SK-N-SH treated with all-trans-retinoic acid at 6 μM for 48 hours (cell line): ENCODE data around the gene BBS9.
A peak's percentile ranks its signal among the peaks of the same experiment; 100 is the strongest.

Experiments used
- ATAC-seq: fragments of 200-7000 bp; cut with Tn5 transposase; 3 replicates; pipeline ENCODE4 v1.9.1; 2020; ENCODE audit warnings: mild to moderate bottlenecking, moderate library complexity
- ARNTL ChIP-seq: fragments of 450-650 bp; formaldehyde crosslinking; IDR thresholded peaks from 2 replicates; pipeline ENCODE4 v1.5.0; 2020; ENCODE audit warnings: low read depth, mild to moderate bottlenecking, moderate library complexity, borderline replicate concordance
- BACH2 ChIP-seq: fragments of 250-450 bp; sonication (Bioruptor Pico); IDR thresholded peaks from 2 replicates; pipeline ENCODE4 v1.9.0; 2021; ENCODE audit warnings: mild to moderate bottlenecking, borderline replicate concordance
- CSDC2 ChIP-seq: fragments of 250-450 bp; sonication (Bioruptor Pico); IDR thresholded peaks from 2 replicates; pipeline ENCODE4 v1.5.0; 2020; ENCODE audit warnings: mild to moderate bottlenecking, moderate library complexity
- ESRRG ChIP-seq: fragments of 250-450 bp; sonication (Bioruptor Pico); IDR thresholded peaks from 2 replicates; pipeline ENCODE4 v1.6.1; 2021; ENCODE audit warnings: mild to moderate bottlenecking
- GLIS3 ChIP-seq: fragments of 250-450 bp; sonication (Bioruptor Pico); IDR thresholded peaks from 2 replicates; pipeline ENCODE4 v1.5.0; 2020; ENCODE audit warnings: mild to moderate bottlenecking, moderate library complexity
- ISL1 ChIP-seq: fragments of 250-450 bp; sonication (Bioruptor Pico); IDR thresholded peaks from 2 replicates; pipeline ENCODE4 v2.1.2; 2022; ENCODE audit warnings: mild to moderate bottlenecking, moderate library complexity
- OSR1 ChIP-seq: fragments of 250-450 bp; sonication (Bioruptor Pico); IDR thresholded peaks from 2 replicates; pipeline ENCODE4 v1.8.0; 2022; ENCODE audit warnings: moderate library complexity, mild to moderate bottlenecking, inconsistent platforms
- PPARA ChIP-seq: fragments of 250-450 bp; sonication (Bioruptor Pico); IDR thresholded peaks from 2 replicates; pipeline ENCODE4 v1.5.0; 2020; ENCODE audit warnings: mild to moderate bottlenecking, borderline replicate concordance
- RARB ChIP-seq: fragments of 250-450 bp; sonication (Bioruptor Pico); IDR thresholded peaks from 2 replicates; pipeline ENCODE4 v1.8.0; 2021; ENCODE audit warnings: mild to moderate bottlenecking, moderate library complexity
- SNAI2 ChIP-seq: fragments of 250-450 bp; sonication (Bioruptor Pico); IDR thresholded peaks from 2 replicates; pipeline ENCODE4 v1.5.0; 2020; ENCODE audit warnings: mild to moderate bottlenecking, moderate library complexity
- TCF4 ChIP-seq: fragments of 250-450 bp; sonication (Bioruptor Pico); IDR thresholded peaks from 2 replicates; pipeline ENCODE4 v1.8.0; 2021; ENCODE audit warnings: mild to moderate bottlenecking, moderate library complexity, borderline replicate concordance
- TOX ChIP-seq: fragments of 250-450 bp; sonication (Bioruptor Pico); IDR thresholded peaks from 2 replicates; pipeline ENCODE4 v1.8.0; 2021; ENCODE audit warnings: mild to moderate bottlenecking, moderate library complexity, borderline replicate concordance
- ZC3H10 ChIP-seq: fragments of 250-450 bp; sonication (Bioruptor Pico); IDR thresholded peaks from 2 replicates; pipeline ENCODE4 v1.5.1; 2021; ENCODE audit warnings: mild to moderate bottlenecking, moderate library complexity
- ZFP30 ChIP-seq: fragments of 450-650 bp; formaldehyde crosslinking; IDR thresholded peaks from 2 replicates; pipeline ENCODE4 v1.5.0; 2022; ENCODE audit warnings: mild to moderate bottlenecking, moderate library complexity
- ZNF565 ChIP-seq: fragments of 450-650 bp; formaldehyde crosslinking; conservative IDR thresholded peaks from 2 replicates; pipeline ENCODE4 v1.5.0; 2020; ENCODE audit warnings: low read depth, mild to moderate bottlenecking, moderate library complexity
- ZNF70 ChIP-seq: fragments of 450-650 bp; formaldehyde crosslinking; IDR thresholded peaks from 2 replicates; pipeline ENCODE4 v1.5.0; 2020; ENCODE audit warnings: mild to moderate bottlenecking, moderate library complexity
- ZNF8 ChIP-seq: fragments of 450-650 bp; formaldehyde crosslinking; IDR thresholded peaks from 2 replicates; pipeline ENCODE4 v1.5.0; 2020; ENCODE audit warnings: mild to moderate bottlenecking, moderate library complexity
- TF ChIP-seq, protein P1 (sequence below): fragments of 250-450 bp; sonication (Bioruptor Pico); IDR thresholded peaks from 2 replicates; pipeline ENCODE4 v1.5.1; 2021; ENCODE audit warnings: mild to moderate bottlenecking, moderate library complexity
- TF ChIP-seq, protein P2 (sequence below): fragments of 250-450 bp; sonication (Bioruptor Pico); IDR thresholded peaks from 2 replicates; pipeline ENCODE4 v1.5.0; 2020; ENCODE audit warnings: mild to moderate bottlenecking, moderate library complexity
- TF ChIP-seq, protein P3 (sequence below): fragments of 250-450 bp; sonication (Bioruptor Pico); IDR thresholded peaks from 2 replicates; pipeline ENCODE4 v1.8.0; 2021; ENCODE audit warnings: low read depth, mild to moderate bottlenecking, moderate library complexity, borderline replicate concordance
- TF ChIP-seq, protein P4 (sequence below): fragments of 250-450 bp; sonication (Bioruptor Pico); IDR thresholded peaks from 2 replicates; pipeline ENCODE4 v1.5.1; 2020; ENCODE audit warnings: low read depth, mild to moderate bottlenecking, moderate library complexity
- TF ChIP-seq, protein P5 (sequence below): fragments of 250-450 bp; sonication (Bioruptor Pico); IDR thresholded peaks from 2 replicates; pipeline ENCODE4 v1.8.0; 2020; ENCODE audit warnings: mild to moderate bottlenecking, moderate library complexity, borderline replicate concordance

The BBS9 gene

DNA sequence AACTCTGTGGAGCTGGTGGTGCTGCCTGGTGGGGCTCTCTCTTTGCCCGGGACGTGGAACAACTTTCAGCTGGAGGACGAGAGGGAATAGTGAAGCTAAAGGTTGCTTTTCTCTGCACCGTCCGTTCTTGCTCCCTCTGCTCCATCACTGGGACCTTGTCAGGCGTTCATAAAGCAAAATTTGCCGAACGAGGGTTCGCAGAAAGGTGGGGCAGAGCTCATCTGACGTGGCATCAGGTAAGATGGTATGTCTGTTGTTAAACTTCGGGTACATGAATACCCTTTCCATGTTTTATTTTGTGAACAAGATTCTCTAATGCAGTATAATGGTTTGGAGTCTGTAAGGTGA is 416 bp downstream of the BBS9 start:
- peak; percentile 43 for ATAC-seq
- TF ChIP-seq ZNF70 (CRISPR knock-in tag) (no peak), ZNF565 (CRISPR knock-in tag) (no peak), ESRRG (CRISPR knock-in tag) (no peak), OSR1 (CRISPR knock-in tag) (no peak), ZC3H10 (no peak), ISL1 (no peak), ZFP30 (CRISPR knock-in tag) (no peak)
- TF ChIP-seq, protein P1, sequence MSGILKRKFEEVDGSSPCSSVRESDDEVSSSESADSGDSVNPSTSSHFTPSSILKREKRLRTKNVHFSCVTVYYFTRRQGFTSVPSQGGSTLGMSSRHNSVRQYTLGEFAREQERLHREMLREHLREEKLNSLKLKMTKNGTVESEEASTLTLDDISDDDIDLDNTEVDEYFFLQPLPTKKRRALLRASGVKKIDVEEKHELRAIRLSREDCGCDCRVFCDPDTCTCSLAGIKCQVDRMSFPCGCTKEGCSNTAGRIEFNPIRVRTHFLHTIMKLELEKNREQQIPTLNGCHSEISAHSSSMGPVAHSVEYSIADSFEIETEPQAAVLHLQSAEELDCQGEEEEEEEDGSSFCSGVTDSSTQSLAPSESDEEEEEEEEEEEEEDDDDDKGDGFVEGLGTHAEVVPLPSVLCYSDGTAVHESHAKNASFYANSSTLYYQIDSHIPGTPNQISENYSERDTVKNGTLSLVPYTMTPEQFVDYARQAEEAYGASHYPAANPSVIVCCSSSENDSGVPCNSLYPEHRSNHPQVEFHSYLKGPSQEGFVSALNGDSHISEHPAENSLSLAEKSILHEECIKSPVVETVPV (CRISPR knock-in tag) = no peak
- TF ChIP-seq, protein P2, sequence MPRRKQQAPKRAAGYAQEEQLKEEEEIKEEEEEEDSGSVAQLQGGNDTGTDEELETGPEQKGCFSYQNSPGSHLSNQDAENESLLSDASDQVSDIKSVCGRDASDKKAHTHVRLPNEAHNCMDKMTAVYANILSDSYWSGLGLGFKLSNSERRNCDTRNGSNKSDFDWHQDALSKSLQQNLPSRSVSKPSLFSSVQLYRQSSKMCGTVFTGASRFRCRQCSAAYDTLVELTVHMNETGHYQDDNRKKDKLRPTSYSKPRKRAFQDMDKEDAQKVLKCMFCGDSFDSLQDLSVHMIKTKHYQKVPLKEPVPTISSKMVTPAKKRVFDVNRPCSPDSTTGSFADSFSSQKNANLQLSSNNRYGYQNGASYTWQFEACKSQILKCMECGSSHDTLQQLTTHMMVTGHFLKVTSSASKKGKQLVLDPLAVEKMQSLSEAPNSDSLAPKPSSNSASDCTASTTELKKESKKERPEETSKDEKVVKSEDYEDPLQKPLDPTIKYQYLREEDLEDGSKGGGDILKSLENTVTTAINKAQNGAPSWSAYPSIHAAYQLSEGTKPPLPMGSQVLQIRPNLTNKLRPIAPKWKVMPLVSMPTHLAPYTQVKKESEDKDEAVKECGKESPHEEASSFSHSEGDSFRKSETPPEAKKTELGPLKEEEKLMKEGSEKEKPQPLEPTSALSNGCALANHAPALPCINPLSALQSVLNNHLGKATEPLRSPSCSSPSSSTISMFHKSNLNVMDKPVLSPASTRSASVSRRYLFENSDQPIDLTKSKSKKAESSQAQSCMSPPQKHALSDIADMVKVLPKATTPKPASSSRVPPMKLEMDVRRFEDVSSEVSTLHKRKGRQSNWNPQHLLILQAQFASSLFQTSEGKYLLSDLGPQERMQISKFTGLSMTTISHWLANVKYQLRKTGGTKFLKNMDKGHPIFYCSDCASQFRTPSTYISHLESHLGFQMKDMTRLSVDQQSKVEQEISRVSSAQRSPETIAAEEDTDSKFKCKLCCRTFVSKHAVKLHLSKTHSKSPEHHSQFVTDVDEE (CRISPR knock-in tag) = no peak
- TF ChIP-seq, all 23 proteins: peak for 0

DNA sequence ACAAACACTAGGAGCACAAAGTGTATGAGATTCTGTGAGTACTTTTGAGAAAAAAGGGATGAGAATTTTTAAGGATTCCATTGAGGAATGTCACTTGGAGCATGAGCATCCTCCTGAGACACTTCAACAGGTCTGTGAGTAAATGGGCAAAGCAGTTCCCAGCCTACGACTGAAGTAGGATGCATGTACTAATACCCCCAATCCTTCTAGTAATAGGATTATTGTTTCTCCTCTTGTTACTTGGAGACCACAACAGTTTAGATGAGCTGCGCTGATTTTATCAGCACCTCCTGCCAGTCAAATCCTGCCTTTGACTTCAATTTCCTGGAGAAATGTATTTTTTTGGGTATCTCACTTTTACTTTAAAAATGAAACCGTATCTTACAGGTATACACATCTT is 820 bp downstream of the BBS9 start:
- TF ChIP-seq ZC3H10 = no peak
- no peak for TF ChIP-seq TCF4 (CRISPR knock-in tag)
- no peak for TF ChIP-seq ISL1
- TF ChIP-seq BACH2 (CRISPR knock-in tag) = no peak
- TF ChIP-seq SNAI2 (CRISPR knock-in tag) = no peak
- TF ChIP-seq, protein P3, sequence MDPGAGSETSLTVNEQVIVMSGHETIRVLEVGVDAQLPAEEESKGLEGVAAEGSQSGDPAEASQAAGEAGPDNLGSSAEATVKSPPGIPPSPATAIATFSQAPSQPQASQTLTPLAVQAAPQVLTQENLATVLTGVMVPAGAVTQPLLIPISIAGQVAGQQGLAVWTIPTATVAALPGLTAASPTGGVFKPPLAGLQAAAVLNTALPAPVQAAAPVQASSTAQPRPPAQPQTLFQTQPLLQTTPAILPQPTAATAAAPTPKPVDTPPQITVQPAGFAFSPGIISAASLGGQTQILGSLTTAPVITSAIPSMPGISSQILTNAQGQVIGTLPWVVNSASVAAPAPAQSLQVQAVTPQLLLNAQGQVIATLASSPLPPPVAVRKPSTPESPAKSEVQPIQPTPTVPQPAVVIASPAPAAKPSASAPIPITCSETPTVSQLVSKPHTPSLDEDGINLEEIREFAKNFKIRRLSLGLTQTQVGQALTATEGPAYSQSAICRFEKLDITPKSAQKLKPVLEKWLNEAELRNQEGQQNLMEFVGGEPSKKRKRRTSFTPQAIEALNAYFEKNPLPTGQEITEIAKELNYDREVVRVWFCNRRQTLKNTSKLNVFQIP = no peak
- no peak for TF ChIP-seq CSDC2 (CRISPR knock-in tag)
- TF ChIP-seq, protein P4, sequence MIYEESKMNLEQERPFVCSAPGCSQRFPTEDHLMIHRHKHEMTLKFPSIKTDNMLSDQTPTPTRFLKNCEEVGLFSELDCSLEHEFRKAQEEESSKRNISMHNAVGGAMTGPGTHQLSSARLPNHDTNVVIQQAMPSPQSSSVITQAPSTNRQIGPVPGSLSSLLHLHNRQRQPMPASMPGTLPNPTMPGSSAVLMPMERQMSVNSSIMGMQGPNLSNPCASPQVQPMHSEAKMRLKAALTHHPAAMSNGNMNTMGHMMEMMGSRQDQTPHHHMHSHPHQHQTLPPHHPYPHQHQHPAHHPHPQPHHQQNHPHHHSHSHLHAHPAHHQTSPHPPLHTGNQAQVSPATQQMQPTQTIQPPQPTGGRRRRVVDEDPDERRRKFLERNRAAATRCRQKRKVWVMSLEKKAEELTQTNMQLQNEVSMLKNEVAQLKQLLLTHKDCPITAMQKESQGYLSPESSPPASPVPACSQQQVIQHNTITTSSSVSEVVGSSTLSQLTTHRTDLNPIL (CRISPR knock-in tag) = no peak
- TF ChIP-seq ZNF565 (CRISPR knock-in tag) = no peak
- TF ChIP-seq PPARA (CRISPR knock-in tag) = no peak
- no peak for TF ChIP-seq TOX
- TF ChIP-seq ZNF70 (CRISPR knock-in tag) = no peak
- TF ChIP-seq, protein P2 (CRISPR knock-in tag) = no peak
- TF ChIP-seq GLIS3 = no peak
- TF ChIP-seq OSR1 (CRISPR knock-in tag) = no peak
- no peak for TF ChIP-seq ZFP30 (CRISPR knock-in tag)
- no peak for TF ChIP-seq ARNTL (CRISPR knock-in tag)

DNA sequence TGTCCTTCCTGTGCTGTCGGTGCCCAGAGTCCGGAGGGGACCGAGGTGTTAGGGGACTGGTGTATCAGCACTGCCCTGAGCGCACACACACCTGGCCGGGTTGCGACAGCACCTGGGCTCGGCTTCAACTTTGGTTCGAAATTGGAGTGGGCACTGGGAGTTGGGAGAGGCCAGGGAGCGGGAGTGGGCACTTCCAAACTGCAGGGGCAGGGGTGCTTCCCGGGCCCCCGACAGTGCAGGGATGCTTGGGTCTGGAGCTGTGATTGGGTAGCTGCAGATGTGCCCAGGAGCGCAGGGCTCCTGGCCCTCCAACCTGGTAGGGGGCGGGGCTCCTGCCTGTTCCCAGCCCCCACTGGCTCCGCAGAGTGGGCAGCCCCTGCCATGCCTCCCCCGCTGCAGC is 7.7 kb downstream of the BBS9 start:
- ATAC-seq = no peak
- TF ChIP-seq RARB (CRISPR knock-in tag) (no peak), GLIS3 (no peak), ISL1 (no peak), TOX (no peak), PPARA (CRISPR knock-in tag) (no peak), BACH2 (CRISPR knock-in tag) (no peak), ZNF8 (CRISPR knock-in tag) (no peak), TCF4 (CRISPR knock-in tag) (no peak), ZNF565 (CRISPR knock-in tag) (no peak), ESRRG (CRISPR knock-in tag) (no peak), ZNF70 (CRISPR knock-in tag) (no peak), SNAI2 (CRISPR knock-in tag) (no peak)
- TF ChIP-seq, protein P4 (CRISPR knock-in tag) = no peak
- TF ChIP-seq, protein P3 = no peak
- TF ChIP-seq, protein P5, sequence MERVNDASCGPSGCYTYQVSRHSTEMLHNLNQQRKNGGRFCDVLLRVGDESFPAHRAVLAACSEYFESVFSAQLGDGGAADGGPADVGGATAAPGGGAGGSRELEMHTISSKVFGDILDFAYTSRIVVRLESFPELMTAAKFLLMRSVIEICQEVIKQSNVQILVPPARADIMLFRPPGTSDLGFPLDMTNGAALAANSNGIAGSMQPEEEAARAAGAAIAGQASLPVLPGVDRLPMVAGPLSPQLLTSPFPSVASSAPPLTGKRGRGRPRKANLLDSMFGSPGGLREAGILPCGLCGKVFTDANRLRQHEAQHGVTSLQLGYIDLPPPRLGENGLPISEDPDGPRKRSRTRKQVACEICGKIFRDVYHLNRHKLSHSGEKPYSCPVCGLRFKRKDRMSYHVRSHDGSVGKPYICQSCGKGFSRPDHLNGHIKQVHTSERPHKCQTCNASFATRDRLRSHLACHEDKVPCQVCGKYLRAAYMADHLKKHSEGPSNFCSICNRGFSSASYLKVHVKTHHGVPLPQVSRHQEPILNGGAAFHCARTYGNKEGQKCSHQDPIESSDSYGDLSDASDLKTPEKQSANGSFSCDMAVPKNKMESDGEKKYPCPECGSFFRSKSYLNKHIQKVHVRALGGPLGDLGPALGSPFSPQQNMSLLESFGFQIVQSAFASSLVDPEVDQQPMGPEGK = no peak

More for the DNA sequence above, 820 bp downstream of the BBS9 start:
- ATAC-seq = peak; percentile 13
